HCT116 (cell line): ENCODE measurements around the gene F11. TPM values are rescaled to one million over a fixed set of nuclear protein-coding genes. Genes with fewer than 3 reads are reported as not detected.

Source experiments
- ATAC-seq: fragments of 200-7000 bp; cut with Tn5 transposase; 2 replicates; pipeline ENCODE4 v1.9.1; 2020; ENCODE audit warnings: mild to moderate bottlenecking, moderate library complexity
- BruUV-seq: library from RNA; stranded (reverse); fragments of 400-500 nt; replicated peaks from 2 replicates; lab custom pipeline; 2021; lab: Mats Ljungman, UMichigan
- CTCF ChIA-PET: fragments of 300-600 bp; sonication (Branson Sonifier 250); formaldehyde crosslinking; loops from one replicate; lab custom pipeline; 2021; ENCODE audit warnings: antibody characterized with exemption; lab: Charles Lee
- POLR2A ChIA-PET: fragments of 300-600, 350-600 bp; sonication (Branson Sonifier 250); formaldehyde crosslinking; loops from one replicate; lab custom pipeline; 2021; ENCODE audit warnings: antibody characterized with exemption; lab: Charles Lee
- RAD21 ChIA-PET, 2 experiments: fragments of 300-600 bp; sonication (Branson Sonifier 250); formaldehyde crosslinking; loops; one replicate each; lab custom pipeline; 2023; ENCODE audit warnings: low total read pairs in 2 of 2; ENCODE audit not compliant: uncharacterized antibody in 2 of 2, unreplicated experiment in 2 of 2, low non-redundant PET in 1 of 2; lab: Charles Lee
- DNase-seq: peaks from one replicate; pipeline ENCODE4 v3.0.0-alpha.2; 2010; ENCODE audit warnings: low read depth, low spot score
- H2AFZ ChIP-seq: fragments of 200-600 bp; shearing (Covaris generic), sonication (generic); 2 replicates; pipeline ENCODE4 v1.6.1; 2017; ENCODE audit warnings: low read depth, mixed run types, mixed read lengths, antibody characterized with exemption, low read length; ENCODE audit not compliant: poor library complexity, severe bottlenecking
- H3K27ac ChIP-seq: 2 replicates; pipeline ENCODE4 v1.5.1; 2012; ENCODE audit warnings: low read depth, low read length
- H3K27me3 ChIP-seq: fragments of 200-600 bp; sonication (generic); 2 replicates; pipeline ENCODE4 v1.6.1; 2016; ENCODE audit warnings: mixed run types, low read length, mixed read lengths; ENCODE audit not compliant: insufficient read depth
- H3K36me3 ChIP-seq, 2 experiments: fragments of 200-500 bp in 1 of 2; fragments of 200-600 bp in 1 of 2; sonication (Bioruptor generic) in 1 of 2; sonication (generic) in 1 of 2; 2 replicates each; pipeline versions ENCODE4 v1.5.1 to v1.6.1; 2014 to 2016; ENCODE audit warnings: low read length in 2 of 2, inconsistent platforms in 1 of 2, mixed read lengths in 1 of 2, mixed run types in 1 of 2; ENCODE audit not compliant: insufficient read depth in 2 of 2, control insufficient read depth in 1 of 2
- H3K4me1 ChIP-seq, 2 experiments: fragments of 200-600 bp in 1 of 2; sonication (generic) in 1 of 2; 2 replicates each; pipeline versions ENCODE4 v1.5.1 to v1.6.1; 2012 to 2017; ENCODE audit warnings: low read length in 2 of 2, inconsistent platforms in 1 of 2, mild to moderate bottlenecking in 1 of 2, mixed read lengths in 1 of 2, mixed run types in 1 of 2, moderate library complexity in 1 of 2; ENCODE audit not compliant: insufficient read depth in 2 of 2, control insufficient read depth in 1 of 2
- H3K4me2 ChIP-seq: fragments of 200-600 bp; sonication (generic); 2 replicates; pipeline ENCODE4 v1.6.1; 2017; ENCODE audit warnings: mixed run types, low read length, mixed read lengths
- H3K4me3 ChIP-seq, 2 experiments: fragments of 200-600 bp in 1 of 2; sonication (generic) in 1 of 2; replicated peaks in 1 of 2; 2 replicates each; pipeline ENCODE4 v1.5.1; 2011 to 2016; ENCODE audit warnings: low read length in 2 of 2, control low read depth in 1 of 2, low read depth in 1 of 2, mild to moderate bottlenecking in 1 of 2, mixed read lengths in 1 of 2, mixed run types in 1 of 2
- H3K79me2 ChIP-seq: fragments of 200-600 bp; sonication (generic); 2 replicates; pipeline ENCODE4 v1.6.1; 2017; ENCODE audit warnings: mild to moderate bottlenecking, mixed run types, low read length, moderate library complexity, mixed read lengths; ENCODE audit not compliant: insufficient read depth
- H3K9ac ChIP-seq: fragments of 200-600 bp; sonication (generic); 2 replicates; pipeline ENCODE4 v1.6.1; 2016; ENCODE audit warnings: low read length, mixed read lengths
- H3K9me2 ChIP-seq: fragments of 200-600 bp; sonication (generic), shearing (Covaris generic); 2 replicates; pipeline ENCODE4 v1.6.1; 2017; ENCODE audit warnings: mixed run types, mild to moderate bottlenecking, moderate library complexity; ENCODE audit not compliant: insufficient read depth
- H3K9me3 ChIP-seq, 2 experiments: fragments of 200-500 bp in 1 of 2; fragments of 200-600 bp in 1 of 2; sonication (Bioruptor generic) in 1 of 2; sonication (generic) in 1 of 2; 2 replicates each; pipeline ENCODE4 v1.6.1; 2014 to 2017; ENCODE audit warnings: low read length in 2 of 2, mixed read lengths in 2 of 2, inconsistent platforms in 1 of 2, low read depth in 1 of 2, mild to moderate bottlenecking in 1 of 2, mixed run types in 1 of 2, moderate library complexity in 1 of 2; ENCODE audit not compliant: control insufficient read depth in 1 of 2, insufficient read depth in 1 of 2
- H4K20me1 ChIP-seq: fragments of 200-600 bp; sonication (generic), shearing (Covaris generic); 2 replicates; pipeline ENCODE4 v1.6.1; 2017; ENCODE audit warnings: mixed run types, mild to moderate bottlenecking, moderate library complexity; ENCODE audit not compliant: insufficient read depth
- ATF3 ChIP-seq: IDR thresholded peaks from 2 replicates; pipeline ENCODE4 v1.6.1; 2012
- CEBPB ChIP-seq: IDR thresholded peaks from 2 replicates; pipeline ENCODE4 v1.6.1; 2012; ENCODE audit warnings: low read depth
- CTCF ChIP-seq, 3 experiments: fragments of 200-600 bp in 1 of 3; sonication (generic) in 1 of 3; IDR thresholded peaks in 2 of 3; conservative IDR thresholded peaks in 1 of 3; 2 replicates each; pipeline ENCODE4 v1.5.1; 2012 to 2017; ENCODE audit warnings: low read depth in 2 of 3, low read length in 2 of 3, antibody characterized with exemption in 1 of 3, borderline replicate concordance in 1 of 3, control low read depth in 1 of 3, mild to moderate bottlenecking in 1 of 3, mixed read lengths in 1 of 3, mixed run types in 1 of 3, moderate library complexity in 1 of 3; ENCODE audit not compliant: insufficient read depth in 1 of 3
- EGR1 ChIP-seq: IDR thresholded peaks from 2 replicates; pipeline ENCODE4 v1.6.1; 2012; ENCODE audit warnings: low read depth
- EZH2 ChIP-seq: fragments of 200-600 bp; sonication (generic); IDR thresholded peaks from 2 replicates; pipeline ENCODE4 v1.6.1; 2017; ENCODE audit warnings: antibody characterized with exemption, mixed run types
- EZH2phosphoT487 ChIP-seq: fragments of 200-600 bp; IDR thresholded peaks from 2 replicates; pipeline ENCODE4 v1.6.1; 2018; ENCODE audit warnings: antibody characterized with exemption, borderline replicate concordance
- JUND ChIP-seq: IDR thresholded peaks from 2 replicates; pipeline ENCODE4 v1.6.1; 2012
- MAX ChIP-seq: IDR thresholded peaks from 2 replicates; pipeline ENCODE4 v1.6.1; 2012
- POLR2A ChIP-seq: IDR thresholded peaks from 2 replicates; pipeline ENCODE4 v1.7.0; 2011; ENCODE audit warnings: borderline replicate concordance; ENCODE audit not compliant: insufficient read depth, insufficient read length; ENCODE audit errors: extremely low read depth
- REST ChIP-seq: IDR thresholded peaks from 2 replicates; pipeline ENCODE4 v1.6.1; 2012; ENCODE audit warnings: low read depth
- SIN3A ChIP-seq: IDR thresholded peaks from 2 replicates; pipeline ENCODE4 v1.6.1; 2012; ENCODE audit warnings: low read depth
- SRF ChIP-seq: IDR thresholded peaks from 2 replicates; pipeline ENCODE4 v1.6.1; 2012; ENCODE audit warnings: low read depth
- TCF7L2 ChIP-seq: IDR thresholded peaks from 2 replicates; pipeline ENCODE4 v1.7.0; 2011; ENCODE audit warnings: borderline replicate concordance, inconsistent platforms; ENCODE audit not compliant: insufficient read depth, insufficient read length; ENCODE audit errors: extremely low read depth
- YY1 ChIP-seq: IDR thresholded peaks from 2 replicates; pipeline ENCODE4 v1.6.1; 2011; ENCODE audit warnings: low read length, low read depth, moderate library complexity, mild to moderate bottlenecking; ENCODE audit not compliant: insufficient replicate concordance; ENCODE audit errors: extremely low read depth
- ZBTB33 ChIP-seq: IDR thresholded peaks from 2 replicates; pipeline ENCODE4 v1.6.1; 2011; ENCODE audit warnings: mild to moderate bottlenecking, low read length, moderate library complexity; ENCODE audit not compliant: insufficient replicate concordance; ENCODE audit errors: extremely low read depth
- ZFX ChIP-seq: fragments of 450-650 bp; IDR thresholded peaks from 2 replicates; pipeline ENCODE4 v1.6.1; 2017
- ZNF274 ChIP-seq: fragments of 200-500 bp; sonication (Bioruptor generic); IDR thresholded peaks from 2 replicates; pipeline ENCODE4 v1.6.1; 2014; ENCODE audit warnings: mild to moderate bottlenecking, low read depth, low read length, inconsistent platforms
- intact Hi-C: fragments of 100-400 bp; cut with micrococcal nuclease; formaldehyde crosslinking; loops from 2 replicates; pipeline ENCODE4 v1.10.0; 2022
- total RNA-seq: library from RNA; stranded (reverse); gene quantifications from one replicate; pipeline ENCODE4 v1.2.1, GENCODE V29; 2021; ENCODE audit not compliant: unreplicated experiment

F11 gene
- total RNA-seq, 1 experiment from 2014 or later, result not detected

GRCh38 chr4:186266729-186267456, 904 bp downstream of the F11 start:
- Histone ChIP-seq H3K36me3 (no peaks in the 10 kb centered on the region), H2AFZ (no peak overlapping the region), H3K4me1 (no peaks in the 10 kb centered on the region), H3K27ac (no peak overlapping the region), H3K9ac (no peak overlapping the region), H3K4me2 (no peak overlapping the region), H3K27me3 (0 out of 2 replicates have a peak, but pooled peaks cover 5% of the 10 kb centered on the region), H3K9me2 (no peaks in the 10 kb centered on the region), H3K79me2 (no peaks in the 10 kb centered on the region), H4K20me1 (no peaks in the 10 kb centered on the region), H3K9me3 (no peaks in the 10 kb centered on the region), H3K4me3 (no peak overlapping the region)
- ChIA-PET POLR2A (no interaction called here), CTCF (no interaction called here), RAD21 (no interaction called here)
- no peak for TF ChIP-seq CEBPB
- no peak for TF ChIP-seq SRF
- TF ChIP-seq YY1, result no peak
- TF ChIP-seq EGR1, result no peak
- TF ChIP-seq POLR2A, result no peak
- no peak for TF ChIP-seq EZH2phosphoT487
- no peak for TF ChIP-seq REST
- no peak for TF ChIP-seq JUND
- TF ChIP-seq ZFX, result no peak
- no peak for TF ChIP-seq ZBTB33
- no peak for TF ChIP-seq SIN3A
- no peak for TF ChIP-seq ATF3
- no peak for TF ChIP-seq EZH2
- no peak for TF ChIP-seq MAX
- no peak for TF ChIP-seq ZNF274
- TF ChIP-seq CTCF (IDR thresholded peaks at IDR 0.05 in 2 of 3, conservative IDR thresholded peaks at IDR 0.05 in 1 of 3; ENCODE audit: borderline replicate concordance in 1 of 3, insufficient read depth in 1 of 3, low read depth in 2 of 3, low read length in 2 of 3), result no peak
- no peak for TF ChIP-seq TCF7L2
- DNase-seq, result no peak
- ATAC-seq, result no peak
- no TSS peak for BruUV-seq
- intact Hi-C loops, result no loop called here
